Nucleus accumbens (tissue), 56 donors: Measurements from ENCODE around the gene VPS54.
"Not testable (repeated sequence)": the region's sequence is repeated elsewhere in the genome, so short reads cannot be mapped to it uniquely, and the experiment has no call there.

Experiments used
- DNase-seq, 56 donors: peaks; one replicate each; lab custom pipeline; 2025; lab: John Stamatoyannopoulos, UW

The VPS54 gene

DNA sequence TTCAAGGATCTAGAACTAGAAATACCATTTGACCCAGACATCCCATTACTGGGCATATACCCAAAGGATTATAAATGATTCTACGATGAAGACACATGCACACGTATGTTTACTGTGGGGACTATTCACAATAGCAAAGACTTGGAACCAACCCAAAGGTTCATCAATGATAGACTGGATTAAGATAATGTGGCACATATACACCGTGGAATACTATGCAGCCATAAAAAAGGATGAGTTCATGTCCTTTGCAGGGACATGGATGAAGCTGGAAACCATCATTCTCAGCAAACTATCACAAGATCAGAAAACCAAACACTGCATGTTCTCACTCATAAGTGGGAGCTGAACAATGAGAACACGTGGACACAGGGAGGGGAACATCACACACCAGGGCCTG, 87.1 kb downstream of the VPS54 start:
- DNase-seq, result not testable (repeated sequence)

DNA sequence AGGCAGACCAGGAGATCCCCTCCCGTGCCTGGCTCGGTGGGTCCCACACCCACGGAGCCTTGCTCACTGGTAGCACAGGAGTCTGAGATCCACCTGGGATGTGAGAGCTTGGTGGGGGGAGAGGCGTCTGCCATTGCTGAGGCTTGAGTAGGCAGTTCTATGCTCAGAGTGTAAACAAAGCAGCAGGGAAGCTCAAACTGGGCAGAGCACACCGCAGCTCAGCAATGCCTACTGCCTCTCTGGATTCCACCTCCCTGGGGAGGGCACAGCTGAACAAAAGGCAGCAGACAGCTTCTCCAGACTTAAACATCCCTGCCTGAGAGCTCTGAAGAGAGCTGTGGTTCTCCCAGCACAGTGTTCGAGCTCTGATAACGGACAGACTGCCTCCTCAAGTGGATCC, 92.4 kb downstream of the VPS54 start:
- no peak for DNase-seq

DNA sequence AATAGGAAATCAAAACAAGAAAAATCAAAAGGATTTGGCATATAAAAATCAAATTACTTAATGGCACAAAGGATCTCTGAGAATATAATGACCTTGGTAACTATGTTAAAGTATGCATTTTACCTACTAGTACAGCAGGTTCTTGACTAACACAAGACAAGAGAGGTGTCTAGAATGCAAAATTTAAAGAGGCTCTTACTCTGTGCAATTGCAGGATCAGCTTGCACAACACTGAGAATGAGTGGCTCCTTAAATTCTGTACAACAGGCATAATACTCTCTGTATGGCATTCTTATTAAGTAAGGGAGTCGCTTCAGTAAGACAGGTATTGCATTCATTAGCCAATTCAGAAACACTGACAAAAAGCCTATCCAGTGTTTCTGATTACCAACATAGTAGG, 104.9 kb downstream of the VPS54 start:
- DNase-seq, result no peak

DNA sequence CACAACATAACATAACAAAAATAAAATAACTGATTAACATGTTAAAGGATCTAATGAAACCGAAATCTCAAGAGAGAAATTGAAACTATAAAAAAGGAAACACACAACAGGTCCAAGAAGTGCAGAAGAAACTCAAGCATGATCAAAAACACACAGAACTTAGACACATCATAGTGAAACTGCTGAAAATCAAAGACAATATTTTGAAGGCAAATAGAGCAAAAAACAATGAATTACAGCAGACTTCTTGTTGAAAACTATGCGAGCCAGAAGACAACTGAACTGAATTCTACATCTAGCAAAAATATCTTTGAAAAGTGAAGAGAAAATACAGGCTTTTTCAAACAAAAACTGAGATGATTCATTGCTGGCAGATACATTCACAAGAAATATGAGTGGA, 116.2 kb downstream of the VPS54 start:
- no peak for DNase-seq

DNA sequence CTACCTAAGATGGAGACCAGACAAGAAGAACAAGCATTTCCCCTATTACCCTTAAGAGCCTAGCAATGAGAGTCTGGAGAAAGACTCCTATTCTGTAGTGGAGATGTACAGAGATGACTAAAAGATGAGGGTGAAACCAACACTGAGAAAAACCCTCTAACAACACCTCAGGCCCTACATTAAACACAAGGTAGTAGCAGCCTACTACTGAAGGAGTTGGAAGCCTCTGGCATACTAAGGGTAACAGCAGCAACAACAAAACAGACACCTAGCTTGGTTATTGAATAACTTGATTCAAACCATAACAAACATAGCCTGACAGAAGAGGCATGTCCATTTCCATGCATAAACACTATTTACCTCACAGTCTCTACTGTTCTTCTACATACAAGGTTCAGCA, 117.1 kb downstream of the VPS54 start:
- DNase-seq, result no peak

DNA sequence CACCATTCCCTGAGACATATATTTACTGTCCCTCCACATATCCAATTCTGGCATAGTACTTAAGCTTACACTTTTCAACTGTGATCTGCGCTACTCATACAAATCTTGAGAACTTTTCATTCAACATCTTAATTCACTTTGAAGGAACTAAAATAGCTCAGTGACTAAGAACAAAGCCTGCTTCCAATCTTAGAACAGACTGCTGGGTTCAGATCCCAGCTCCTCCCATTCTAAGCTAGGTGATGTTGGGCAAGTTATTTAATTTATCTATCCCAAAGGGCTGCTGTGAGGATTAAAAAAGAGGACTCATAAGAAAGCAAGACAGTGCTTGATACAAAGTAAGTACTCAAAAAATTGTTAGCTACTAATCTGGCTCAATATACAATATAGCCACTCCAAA, 119.6 kb downstream of the VPS54 start:
- DNase-seq, result peak in 2 of 56 donors; percentile 0 to 3

DNA sequence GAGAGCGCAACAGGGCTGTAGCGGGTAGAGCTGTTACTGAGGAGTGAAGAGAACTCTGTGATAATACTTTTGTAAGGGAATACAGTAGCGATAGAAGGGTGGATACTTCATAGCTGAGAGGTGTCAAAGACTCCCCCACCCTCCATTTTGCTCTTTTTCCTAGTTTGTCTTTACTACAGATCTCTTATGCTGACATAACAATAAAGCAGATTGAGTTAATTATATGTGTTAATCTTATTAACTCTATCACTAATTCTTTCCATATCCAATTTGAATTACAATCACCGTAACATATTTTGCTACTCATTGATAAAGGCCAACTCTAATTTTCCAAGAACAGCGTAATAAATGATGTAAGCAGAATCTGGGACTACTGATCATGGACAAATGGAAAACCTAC, 120.4 kb downstream of the VPS54 start:
- DNase-seq, result no peak

DNA sequence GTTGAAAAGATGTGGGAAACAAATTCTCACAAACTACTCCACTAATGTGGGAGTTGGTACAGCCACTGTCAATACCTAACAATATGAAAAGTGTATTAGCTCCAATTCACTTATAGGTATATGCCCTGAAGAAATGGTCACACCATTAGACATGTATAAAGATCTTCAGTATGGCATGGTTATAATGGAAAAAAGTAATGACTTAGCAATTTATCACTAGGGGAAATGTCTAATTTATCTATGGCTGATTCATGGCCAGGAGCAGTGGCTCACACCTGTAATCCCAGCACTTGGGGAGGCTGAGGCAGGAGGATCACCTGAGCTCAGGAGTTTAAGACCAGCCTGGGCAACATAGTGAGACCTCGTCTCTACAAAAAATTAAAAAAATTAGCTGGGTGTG, 125.1 kb downstream of the VPS54 start:
- DNase-seq, result no peak

DNA sequence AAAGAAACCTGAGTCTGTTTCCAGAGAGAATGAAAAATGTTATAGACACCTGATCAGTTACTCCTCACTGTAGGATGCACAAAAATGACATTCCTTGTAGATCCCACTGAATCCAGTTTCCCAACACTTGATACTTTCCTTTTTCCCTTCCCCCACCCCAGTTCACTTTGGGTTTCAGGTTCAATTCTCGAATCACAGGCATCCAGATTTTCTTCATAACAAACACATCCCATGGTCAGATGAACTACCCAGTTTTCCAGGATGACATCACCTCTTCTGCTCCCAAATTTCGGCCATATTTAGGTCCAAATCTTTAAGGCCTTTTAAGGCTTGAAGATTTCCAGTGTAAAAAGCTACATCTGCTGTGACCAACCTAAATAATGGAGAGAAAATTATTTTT, 126.1 kb downstream of the VPS54 start:
- no peak for DNase-seq

DNA sequence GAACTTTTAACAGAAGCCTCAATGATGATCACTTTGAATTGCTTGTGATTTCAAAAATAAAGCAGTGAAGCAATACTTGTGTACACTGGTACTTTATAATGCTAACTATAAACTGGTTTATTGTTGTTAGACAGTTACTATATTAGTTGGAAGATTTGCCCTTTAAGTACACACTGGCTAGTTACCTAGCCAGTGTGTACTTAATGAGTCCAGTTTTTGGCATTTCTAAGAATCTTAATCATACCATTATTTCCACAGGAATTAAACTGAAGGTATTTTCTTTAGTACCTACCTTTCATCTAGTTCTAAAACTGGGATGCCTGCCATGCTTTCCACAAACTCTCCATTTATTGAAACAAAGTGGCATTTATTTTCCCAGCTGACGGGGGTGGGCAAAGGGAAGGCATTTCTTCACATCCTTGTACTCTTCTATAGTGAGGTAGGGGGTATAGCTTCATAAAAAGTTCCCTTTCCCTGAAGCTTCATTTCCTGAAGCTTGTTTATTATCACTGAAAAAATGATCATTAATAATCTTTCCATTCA, 127.7 kb downstream of the VPS54 start:
- DNase-seq, result peak in 4 of 56 donors; percentile 1 to 20 (median 14)

DNA sequence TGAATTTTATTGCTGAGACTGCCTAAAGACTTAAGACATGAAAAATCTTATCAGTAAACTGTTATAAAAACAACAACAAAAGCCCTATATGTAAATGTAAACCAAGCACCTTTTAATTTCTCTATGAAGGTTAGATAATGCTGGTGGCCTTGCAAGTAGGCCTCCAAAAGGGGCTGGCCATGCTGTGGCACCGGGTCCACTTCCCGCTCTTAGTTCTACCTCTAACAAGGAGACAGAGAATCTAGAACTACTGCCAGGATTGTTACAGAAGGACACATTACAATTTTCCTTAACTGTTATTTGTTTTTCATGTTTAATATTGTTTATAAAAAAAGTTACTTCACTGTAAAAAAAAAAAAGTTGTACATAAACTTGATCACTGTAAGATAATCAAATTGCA, 128.6 kb downstream of the VPS54 start:
- no peak for DNase-seq

DNA sequence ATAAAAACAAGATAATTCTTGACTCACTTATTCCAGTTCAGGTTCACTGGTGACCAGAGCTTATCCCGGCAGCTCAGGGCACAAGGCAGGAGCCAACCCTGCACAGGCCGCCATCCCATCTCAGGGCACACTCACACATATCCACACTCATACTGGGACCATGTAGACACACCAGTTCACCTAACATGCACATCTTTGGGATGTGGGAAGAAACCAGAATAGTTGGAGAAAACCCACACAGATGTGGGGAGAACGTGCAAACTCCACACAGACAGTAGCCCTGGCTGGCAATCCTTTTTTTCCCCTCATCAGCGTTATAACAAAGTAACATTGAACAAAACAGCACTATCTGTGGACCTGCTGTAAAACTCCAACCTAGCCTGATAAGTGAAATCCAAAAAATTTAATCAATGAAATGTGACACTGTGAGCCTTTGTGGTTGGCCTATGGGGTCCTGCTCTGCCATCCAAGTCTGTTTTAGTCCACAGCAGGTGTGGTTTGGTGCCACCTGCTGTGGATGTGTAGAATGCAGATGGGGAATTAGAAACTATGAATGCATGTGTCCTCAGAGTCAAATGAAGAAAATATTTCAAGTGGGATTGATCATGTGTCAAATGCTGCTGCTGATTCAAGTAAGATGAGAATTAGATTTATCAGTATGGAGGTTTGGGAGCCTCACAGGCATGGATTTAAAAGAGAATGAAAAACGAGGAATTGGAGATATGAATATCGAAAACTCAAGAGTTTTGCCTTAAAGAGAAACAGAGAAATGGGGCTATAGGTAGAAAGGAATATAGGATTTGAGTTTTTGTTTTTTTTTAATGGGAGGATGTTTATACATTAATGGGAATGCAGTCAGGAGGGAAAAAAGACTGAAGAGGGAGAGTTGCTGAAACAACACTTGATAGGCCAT, 130.5 kb downstream of the VPS54 start:
- DNase-seq, result peak in 32 of 56 donors; percentile 1 to 54 (median 12)

DNA sequence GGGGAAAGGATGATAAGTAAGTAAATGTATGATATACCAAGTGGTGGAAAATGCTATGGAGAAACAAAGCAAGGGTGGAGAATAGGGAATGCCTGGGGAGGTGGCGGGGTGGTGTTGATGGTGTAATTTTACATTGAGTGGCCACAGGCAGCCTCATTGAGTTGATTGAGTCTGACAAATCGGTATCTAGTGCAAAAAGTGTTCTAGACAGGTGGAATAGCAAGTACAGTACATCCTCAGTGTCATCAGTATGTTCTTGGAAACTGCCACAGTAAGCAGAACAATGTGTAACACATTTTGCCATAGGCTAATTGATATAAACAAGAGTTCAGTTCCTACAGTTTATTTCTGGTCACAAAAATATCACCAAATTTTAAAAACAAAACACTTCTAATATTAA, 131.2 kb downstream of the VPS54 start:
- no peak for DNase-seq

DNA sequence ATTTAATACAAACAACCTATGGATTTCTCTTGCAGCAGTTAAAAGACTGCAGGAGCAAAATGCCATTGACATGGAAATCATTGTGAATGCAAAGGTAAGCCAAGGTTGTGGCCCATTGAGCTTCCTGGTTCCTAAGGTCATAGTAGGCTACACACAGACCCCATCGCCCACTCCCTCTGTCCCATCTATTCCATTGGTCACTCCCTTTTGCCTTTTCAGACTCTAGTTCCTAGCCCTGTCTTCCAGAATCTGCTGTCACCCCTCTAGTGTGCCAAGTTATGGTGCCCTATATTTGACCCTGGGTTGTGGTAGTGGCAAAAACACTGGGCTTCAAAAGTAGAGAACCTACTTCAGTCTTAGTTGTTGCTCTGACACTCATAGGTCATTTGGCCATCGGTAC, 132.8 kb downstream of the VPS54 start:
- no peak for DNase-seq

DNA sequence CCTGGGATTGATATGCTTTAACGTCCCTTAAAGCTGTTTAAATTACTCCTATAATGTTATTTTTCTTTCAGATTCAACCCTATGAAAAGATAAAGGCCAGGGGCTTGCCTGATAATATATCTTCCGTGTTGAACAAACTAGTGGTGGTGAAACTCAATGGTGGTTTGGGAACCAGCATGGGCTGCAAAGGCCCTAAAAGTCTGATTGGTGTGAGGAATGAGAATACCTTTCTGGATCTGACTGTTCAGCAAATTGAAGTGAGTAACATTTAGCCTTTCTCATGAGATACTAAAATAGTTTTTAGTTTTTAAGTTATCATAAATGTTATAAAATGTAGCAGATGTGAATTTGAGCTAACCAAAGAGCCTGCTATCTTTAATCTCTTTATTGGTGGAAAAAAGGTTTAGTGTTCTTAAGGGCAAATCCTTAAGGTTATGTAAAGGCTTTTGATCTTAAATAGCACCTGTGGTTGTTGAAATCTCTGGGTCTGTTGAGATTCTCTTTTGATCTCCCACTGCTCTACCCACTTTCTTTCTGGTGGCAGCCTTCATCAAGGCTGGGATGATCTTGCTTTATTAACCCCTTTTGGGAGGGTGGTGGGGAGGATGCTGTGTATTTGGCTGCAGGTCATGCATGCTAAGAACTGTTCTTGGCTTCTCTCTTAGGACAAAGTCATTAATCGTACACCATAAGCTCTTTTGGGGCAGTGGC, 136.7 kb downstream of the VPS54 start:
- DNase-seq, result no peak

DNA sequence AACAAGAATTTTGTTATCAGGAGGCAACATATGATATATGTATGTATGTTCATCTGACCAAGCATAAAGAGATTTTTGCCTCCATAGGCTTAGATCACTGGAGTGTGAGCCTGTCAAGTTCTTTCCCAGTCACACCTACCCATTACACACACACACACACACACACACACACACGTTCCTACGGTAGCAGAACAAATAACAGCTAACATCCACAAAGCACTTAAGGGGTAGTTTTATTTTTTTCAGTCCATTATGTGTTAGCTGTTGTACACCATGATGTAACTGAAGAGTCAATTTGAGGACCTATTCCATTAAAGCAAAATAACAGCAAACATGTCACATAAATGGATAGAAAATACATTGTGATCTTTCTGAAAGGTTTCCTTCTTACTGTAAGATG, 138.0 kb downstream of the VPS54 start:
- no peak for DNase-seq

DNA sequence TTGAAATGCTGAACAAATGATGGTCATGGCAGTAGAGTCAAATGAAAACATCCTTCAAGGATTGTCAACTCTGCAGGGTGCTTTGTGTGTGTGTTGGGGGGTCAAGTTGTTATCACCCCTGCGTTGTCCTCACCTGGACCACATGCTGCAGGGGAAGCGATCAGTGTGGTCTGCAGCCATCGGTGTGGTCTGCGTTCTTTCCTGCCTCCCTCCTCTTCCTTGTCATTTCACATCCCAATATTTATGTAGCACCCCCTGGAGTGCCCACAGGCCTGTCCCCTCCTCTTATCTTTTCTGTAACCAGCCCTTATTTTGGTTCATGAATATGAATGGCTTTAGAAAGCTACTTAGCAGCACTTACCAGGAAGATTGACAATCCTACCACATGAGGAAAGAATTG, 138.6 kb downstream of the VPS54 start:
- no peak for DNase-seq

DNA sequence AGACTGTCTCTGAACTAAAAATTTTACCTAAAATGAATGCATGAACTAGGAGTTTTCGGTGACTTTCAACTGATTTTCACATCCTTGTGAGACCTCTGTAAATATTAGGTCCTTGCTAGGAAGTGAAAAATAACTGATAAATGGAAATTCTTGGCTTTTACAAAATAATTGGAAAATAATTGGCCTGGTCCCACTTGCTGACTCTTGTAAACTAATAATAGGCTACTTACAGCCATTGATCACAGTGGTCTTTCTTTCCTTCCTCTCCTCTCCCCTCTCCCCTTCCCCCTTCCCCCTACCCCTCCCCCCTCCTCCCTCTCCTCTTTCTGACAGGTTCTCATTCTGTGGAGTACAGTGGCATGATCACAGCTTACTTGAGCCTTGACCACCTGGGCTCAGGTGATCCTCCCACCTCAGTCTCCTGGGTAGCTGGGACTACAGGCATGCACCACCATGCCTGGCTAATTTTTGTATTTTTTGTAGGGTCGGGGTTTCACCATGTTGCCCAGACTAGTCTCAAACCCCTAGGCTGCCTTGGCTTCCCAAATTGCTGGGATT, 139.3 kb downstream of the VPS54 start:
- no peak for DNase-seq

DNA sequence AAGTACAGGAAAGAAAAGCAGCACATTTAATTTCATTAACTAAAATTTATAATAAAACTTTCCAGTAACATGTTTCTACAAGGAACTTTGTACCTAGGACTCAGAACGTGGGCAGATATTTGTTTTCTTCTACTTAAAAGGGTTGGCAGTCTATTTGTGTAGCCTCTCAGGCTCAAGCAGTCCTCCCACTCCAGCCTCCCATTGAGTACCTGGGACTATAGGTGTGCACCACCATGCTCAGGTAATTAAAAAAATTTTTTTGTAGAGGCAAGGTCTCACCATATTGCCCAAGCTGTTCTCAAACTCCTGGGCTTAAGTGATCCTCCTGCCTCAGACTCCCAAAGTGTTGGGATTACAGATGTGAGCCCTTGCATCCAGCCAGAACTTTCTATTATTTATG, 140.7 kb downstream of the VPS54 start:
- no peak for DNase-seq

DNA sequence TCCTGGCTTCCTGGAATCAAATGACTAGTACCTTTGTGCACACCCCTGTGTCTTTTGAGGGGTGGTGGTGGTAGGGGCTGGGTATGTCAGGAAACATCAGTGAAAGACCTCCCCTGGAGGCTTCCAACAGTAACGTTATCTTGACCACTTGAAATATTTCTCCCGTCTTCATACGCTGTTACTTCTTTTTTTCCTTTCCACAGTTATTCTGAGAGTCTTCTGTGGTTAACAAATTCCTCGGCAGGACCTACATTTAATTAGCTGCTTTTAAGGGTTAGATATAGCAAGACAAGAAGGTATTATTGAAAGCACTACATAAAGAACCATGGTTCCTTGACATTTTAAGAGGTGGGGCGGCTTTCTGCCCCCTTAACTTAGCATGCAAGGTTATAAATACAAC, 142.9 kb downstream of the VPS54 start:
- no peak for DNase-seq

DNA sequence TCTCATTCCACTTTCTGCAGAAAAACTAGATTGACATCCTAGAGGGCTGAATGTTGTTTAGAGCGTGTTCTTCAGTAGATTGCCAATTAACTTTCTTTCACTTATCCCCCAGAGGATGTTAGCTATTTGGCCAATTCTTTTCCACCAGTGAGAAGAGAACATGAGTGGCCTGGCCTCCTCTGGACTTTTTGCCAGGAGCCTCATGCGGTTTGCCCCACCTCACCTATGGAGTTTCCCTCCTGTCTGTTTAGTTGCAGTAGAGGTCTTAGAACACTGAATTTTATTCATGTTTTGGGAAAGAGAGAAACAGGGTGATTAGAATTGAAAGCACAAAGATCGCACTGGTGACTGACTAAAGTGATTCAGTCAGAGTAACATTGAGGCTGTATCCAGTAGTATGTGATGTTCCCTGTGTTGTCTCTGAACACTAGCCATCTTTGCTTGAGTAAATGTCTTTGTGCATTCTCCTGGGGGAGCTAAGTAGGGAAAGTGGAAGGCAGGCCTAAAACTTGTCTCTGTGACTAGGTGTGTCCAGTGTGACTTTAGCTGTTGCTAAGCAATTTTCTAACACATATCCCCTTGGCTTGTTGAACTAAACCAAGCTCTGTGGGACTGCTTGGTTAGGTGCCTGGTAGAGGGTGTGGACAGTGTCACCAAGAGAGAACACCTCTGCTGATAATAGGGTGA, 143.5 kb downstream of the VPS54 start:
- DNase-seq, result peak in 3 of 56 donors; percentile 2 to 12 (median 6)
